GOT3 (cell line): Measurements from ENCODE around the gene STH.

Experiments used
- DNase-seq: peaks from one replicate; lab custom pipeline; 2025; ENCODE audit warnings: mixed read lengths; lab: John Stamatoyannopoulos, UW

STH gene

DNA sequence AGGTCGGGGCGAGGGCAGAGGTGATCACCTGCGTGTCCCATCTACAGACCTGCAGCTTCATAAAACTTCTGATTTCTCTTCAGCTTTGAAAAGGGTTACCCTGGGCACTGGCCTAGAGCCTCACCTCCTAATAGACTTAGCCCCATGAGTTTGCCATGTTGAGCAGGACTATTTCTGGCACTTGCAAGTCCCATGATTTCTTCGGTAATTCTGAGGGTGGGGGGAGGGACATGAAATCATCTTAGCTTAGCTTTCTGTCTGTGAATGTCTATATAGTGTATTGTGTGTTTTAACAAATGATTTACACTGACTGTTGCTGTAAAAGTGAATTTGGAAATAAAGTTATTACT, 28.9 kb downstream of the STH start:
- DNase-seq = no peak

DNA sequence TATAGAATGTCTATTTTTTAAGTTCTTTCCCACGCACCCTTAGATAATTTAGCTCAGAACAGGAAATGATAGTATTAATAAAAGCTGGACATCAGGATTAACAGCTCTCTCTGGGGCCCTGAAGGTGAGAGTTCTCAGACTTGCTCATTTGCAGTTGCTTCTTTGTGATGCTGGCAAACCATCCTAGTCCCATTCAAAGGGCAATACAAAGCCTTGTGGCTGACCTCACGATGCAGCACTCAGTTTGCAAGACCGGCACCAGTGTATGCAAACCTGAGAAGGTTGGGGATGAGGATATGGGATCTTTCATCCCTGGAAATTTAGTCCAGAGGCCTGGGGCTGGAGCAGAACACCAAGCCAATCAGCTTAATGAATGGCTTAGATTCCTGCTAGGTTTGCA, 29.3 kb downstream of the STH start:
- DNase-seq = no peak

DNA sequence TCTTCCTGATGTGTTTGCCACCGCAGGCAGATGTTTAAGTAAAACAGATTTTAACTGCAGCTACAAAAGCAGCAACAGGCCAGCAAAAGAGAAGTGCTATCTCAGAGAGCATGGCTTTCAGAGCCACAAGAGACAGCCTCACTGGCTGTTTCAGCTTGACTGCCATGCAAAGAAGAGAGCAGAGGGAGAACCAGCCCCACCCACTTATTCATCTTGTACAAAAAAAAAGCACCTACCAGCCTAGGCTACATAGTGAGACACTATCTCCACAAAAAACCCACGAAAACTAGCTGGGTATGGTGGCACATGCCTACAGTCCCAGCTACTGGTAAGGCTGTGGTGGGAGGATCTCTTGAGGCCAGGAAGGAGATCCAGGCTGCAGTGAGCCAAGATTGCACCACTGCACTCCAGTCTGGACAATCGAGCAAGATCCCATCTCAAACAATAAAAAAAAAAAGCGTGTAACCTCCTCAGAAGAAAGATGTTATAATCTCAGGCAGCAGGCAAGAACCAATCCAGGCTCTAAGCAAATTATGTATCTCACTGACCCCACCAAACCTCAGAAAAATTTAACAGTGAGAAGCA, 30.0 kb downstream of the STH start:
- DNase-seq = no peak

DNA sequence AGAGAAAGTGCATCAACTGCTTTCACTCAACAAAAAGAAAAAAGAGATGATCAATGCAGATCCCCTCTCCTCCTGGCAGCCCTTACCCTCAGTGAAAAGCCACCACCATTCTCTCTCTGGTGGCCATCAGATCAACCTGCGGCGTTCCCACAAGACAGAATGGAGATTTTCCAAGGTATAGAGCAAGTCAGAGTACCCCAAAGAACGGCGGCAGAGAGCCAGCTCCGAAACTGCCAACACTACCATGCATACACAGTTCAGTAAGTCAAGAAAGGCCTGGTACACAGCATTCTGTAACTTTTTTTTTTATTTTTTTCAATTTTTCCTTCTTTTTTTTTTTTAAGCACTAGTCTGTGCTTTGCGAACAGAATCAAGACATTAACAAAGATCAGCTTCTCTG, 30.6 kb downstream of the STH start:
- DNase-seq = no peak

GRCh38 chr17:46030752-46031151, 31.7 kb downstream of the STH start:
- DNase-seq = no peak

DNA sequence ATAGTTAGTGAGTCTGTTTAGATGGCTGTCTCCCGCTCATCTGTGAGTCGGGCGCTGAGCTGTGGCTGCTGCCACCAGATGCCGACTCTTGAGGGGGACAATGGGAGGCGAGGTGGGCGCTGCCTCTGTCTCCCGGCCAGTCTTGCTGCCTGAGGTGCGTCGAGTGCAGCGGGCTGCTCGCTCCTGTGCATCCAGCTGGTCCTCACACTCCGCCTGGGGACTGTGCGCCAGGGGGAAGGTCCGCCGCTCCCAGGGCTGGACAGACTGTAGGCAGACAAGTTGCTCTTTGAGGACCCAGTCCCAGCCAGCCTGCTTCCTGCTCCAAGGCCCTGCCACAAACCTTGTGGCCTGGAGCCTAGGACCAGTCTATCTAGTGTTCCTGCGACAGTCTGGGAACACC, 32.4 kb downstream of the STH start:
- DNase-seq = no peak

- DNase-seq = no peak
Measured at GRCh38 chr17:46031920-46032319, 32.9 kb downstream of the STH start.

- DNase-seq = no peak
Measured at GRCh38 chr17:46032909-46033308, 33.9 kb downstream of the STH start.

DNA sequence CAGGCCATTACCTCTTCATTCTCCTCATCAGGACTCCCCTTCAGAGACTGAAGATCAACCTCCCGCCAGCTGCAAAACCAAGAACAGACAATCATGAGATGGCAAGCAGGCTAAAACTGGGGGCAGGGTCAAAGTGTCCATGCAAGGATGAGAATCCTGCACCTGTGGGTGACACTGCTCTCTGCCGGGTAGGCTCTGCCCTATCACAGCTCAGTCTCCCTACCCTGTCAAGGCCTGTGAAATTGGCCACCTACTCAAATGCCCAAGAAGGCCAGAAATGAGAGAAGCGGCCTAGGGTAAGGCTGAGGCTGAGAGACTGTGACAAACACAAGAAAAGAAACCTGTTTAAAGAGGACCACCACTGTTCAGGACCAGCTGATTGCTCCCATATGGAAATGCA, 34.3 kb downstream of the STH start:
- no peak for DNase-seq

- DNase-seq = no peak
Measured at GRCh38 chr17:46035112-46035818, 36.2 kb downstream of the STH start.

GRCh38 chr17:46036491-46036890, 37.4 kb downstream of the STH start:
- no peak for DNase-seq

- DNase-seq = no peak
Measured at GRCh38 chr17:46037722-46038255, 38.7 kb downstream of the STH start.

- DNase-seq = no peak
Measured at GRCh38 chr17:46038414-46038813, 39.4 kb downstream of the STH start.

GRCh38 chr17:46038937-46039336, 39.9 kb downstream of the STH start:
- DNase-seq = no peak

GRCh38 chr17:46039592-46040186, 40.6 kb downstream of the STH start:
- DNase-seq = no peak

DNA sequence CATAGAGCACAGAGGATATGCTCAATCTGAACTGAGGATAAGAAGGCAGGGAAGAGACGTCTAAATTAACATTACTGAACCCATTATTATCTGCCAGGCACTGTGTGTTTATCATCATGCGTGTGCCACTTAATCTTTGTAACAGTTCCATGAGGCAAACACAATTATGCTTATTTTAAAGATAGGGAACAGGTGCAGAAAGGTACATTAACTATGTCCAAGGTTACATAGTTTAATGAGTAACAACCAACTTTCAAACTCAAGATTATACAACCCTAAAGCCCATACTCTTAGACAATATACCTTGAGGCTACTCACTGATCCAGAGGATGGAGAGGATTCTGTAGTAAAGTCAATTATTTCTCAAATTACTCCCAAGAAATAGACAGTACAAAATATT, 43.2 kb downstream of the STH start:
- DNase-seq = no peak

GRCh38 chr17:46042925-46043324, 43.9 kb downstream of the STH start:
- no peak for DNase-seq

DNA sequence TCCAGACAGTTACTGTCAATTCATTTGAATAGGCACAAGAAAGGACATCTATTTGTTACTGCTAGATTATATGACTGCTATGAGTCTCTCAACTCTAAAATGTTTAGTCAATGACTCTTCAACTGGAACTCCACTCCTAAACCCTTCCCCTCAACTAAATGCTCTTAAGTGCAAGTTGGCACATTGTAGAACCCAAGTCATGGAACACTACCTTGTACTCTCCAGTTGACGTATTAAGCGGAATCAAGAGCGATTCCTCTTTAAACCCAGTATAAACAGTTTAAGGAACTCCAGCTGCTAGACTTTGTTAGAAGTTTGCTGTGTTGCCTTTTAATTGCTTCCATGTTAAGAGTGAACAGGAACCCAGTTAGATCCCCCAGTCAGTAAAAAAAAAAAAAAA, 44.6 kb downstream of the STH start:
- no peak for DNase-seq

DNA sequence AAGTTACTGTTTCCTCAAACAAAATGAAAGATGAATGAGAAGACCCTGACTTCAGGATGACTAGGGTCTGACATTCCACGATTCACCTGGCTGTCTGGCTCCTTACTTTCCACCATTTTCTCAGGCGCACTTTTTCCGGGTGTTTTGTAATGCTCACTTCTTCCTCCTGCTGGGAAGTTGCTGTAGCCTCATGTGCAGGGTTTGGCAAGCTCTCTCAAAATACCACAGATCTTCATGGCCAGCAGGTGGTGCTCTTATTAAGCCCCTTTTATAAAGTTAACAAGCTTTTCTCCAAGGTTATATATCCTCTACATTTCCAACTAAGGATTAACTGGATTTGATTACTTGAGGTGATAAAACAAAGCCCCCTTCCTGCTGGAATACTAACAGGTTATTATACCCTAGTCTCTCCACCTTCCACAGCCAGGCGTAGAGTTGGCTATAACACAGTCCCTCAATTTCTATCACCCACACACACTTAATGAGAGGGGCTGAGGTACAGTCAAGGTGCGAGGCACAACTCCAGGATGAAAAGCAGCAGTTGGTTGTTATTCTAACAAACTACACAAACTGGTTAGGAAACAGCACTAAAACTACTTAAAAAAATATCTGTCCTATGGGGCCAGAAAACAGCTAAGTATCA, 45.4 kb downstream of the STH start:
- no peak for DNase-seq

- DNase-seq = no peak
Measured at GRCh38 chr17:46044989-46045388, 45.9 kb downstream of the STH start.

GRCh38 chr17:46045639-46046038, 46.6 kb downstream of the STH start:
- no peak for DNase-seq

DNA sequence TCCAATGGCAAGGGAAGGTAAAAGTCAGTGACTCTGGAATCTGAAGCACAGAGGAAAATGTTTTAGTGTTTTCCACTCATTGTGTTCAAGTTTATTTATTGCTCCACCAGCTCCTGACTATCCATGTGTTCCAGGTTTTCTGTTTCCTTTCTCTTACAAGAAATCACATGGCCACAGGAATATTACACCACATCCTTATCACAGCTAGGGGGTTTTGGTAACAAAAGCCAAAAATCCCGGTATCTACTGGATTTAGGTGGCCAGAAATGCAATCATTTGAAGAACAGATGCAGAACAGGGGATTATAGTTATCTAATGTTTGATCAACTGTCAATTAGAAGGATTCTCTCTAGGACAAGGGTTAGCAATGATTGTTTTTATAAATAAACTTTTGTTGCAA, 47.9 kb downstream of the STH start:
- DNase-seq = no peak

GRCh38 chr17:46047398-46047797, 48.3 kb downstream of the STH start:
- DNase-seq = no peak
